Epithelial cell of esophagus (primary cell): ENCODE results near the gene NDUFB4.
"Not testable (repeated sequence)": the region's sequence is repeated elsewhere in the genome, so short reads cannot be mapped to it uniquely, and the experiment has no call there.

Source experiments
- DNase-seq: peaks from one replicate; pipeline ENCODE4 v3.0.0; 2010; ENCODE audit warnings: low read depth
- H3K4me3 ChIP-seq: 2 replicates; pipeline ENCODE4 v1.5.1; 2011; ENCODE audit warnings: mild to moderate bottlenecking, low read length, control low read depth
- CTCF ChIP-seq: IDR thresholded peaks from 2 replicates; pipeline ENCODE4 v1.5.1; 2011; ENCODE audit warnings: low read depth, mild to moderate bottlenecking, low read length, control low read depth, inconsistent platforms; ENCODE audit not compliant: insufficient read depth; ENCODE audit errors: missing control alignments

The NDUFB4 gene

DNA sequence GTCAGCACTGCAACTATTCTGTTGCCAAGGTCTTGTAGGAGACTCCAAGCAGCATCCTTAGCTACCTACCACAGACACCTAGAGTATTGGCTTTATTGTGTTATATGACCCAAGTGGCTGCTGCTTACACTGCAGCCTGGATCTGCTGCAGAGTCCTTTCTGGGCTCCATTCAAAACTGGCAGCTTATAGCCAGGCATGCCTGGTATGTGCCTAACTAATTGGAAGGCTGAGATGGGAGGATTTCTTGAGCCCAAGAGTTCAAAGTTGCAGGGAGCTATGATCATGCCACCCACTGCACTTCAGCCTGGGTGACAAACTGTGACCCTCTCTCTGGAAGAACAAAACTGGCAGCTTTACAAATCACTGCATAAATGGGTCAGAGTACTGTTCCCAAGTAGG, 8.6 kb downstream of the NDUFB4 start:
- H3K4me3 ChIP-seq = no peak overlapping the region
- no peak for DNase-seq
- TF ChIP-seq CTCF = no peak

DNA sequence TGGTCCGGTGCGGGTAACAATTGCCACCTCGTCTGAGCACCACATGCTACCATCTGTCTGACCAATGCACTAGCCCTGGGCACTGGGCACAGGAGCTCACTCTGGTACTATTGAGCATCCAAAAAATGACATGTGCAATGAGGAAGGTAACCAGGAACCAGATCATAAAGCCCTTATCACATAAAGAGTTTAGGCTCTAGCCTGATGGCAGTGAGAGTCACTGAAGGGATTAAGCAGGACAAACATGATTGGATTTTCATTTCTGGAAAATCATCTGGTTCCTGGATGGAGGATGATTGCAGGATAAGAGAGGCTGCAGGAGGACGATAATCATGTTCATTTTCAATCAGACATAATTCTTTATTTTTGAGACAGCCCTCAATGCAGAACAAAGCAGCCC, 12.4 kb downstream of the NDUFB4 start:
- no peak for DNase-seq
- no peak for TF ChIP-seq CTCF
- no peak overlapping the region for H3K4me3 ChIP-seq

DNA sequence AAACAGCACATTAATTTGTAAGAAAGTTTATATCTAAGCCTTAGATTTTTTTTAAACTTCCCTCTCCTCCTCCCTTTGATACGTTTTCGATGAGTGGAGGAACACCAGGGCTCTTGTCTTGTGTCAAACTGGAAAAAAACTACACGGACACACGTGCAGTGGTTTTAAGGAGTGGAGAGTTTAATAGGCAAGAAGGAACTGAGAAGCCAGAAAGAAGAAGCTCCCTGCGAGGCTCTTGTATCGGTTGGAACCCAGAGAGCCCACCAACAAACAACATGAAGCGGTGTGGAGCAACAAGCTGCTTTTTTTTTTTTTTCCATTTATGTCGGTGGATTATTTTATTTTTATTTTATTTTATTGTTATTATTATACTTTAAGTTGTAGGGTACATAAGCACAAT, 18.6 kb downstream of the NDUFB4 start:
- H3K4me3 ChIP-seq = no peak overlapping the region
- no peak for TF ChIP-seq CTCF

GRCh38 chr3:120615847-120616609, 19.9 kb downstream of the NDUFB4 start:
- no peak for TF ChIP-seq CTCF
- H3K4me3 ChIP-seq = no peak overlapping the region
- peak; percentile 19 for DNase-seq

More for the DNA sequence above, 18.6 kb downstream of the NDUFB4 start:
- DNase-seq = no peak

- peak; percentile 36 for DNase-seq
- H3K4me3 ChIP-seq = not testable (repeated sequence)
Observed at GRCh38 chr3:120616745-120617144, 20.6 kb downstream of the NDUFB4 start.

GRCh38 chr3:120622457-120622856, 26.3 kb downstream of the NDUFB4 start:
- no peak for TF ChIP-seq CTCF
- DNase-seq = no peak
- H3K4me3 ChIP-seq = no peak overlapping the region

DNA sequence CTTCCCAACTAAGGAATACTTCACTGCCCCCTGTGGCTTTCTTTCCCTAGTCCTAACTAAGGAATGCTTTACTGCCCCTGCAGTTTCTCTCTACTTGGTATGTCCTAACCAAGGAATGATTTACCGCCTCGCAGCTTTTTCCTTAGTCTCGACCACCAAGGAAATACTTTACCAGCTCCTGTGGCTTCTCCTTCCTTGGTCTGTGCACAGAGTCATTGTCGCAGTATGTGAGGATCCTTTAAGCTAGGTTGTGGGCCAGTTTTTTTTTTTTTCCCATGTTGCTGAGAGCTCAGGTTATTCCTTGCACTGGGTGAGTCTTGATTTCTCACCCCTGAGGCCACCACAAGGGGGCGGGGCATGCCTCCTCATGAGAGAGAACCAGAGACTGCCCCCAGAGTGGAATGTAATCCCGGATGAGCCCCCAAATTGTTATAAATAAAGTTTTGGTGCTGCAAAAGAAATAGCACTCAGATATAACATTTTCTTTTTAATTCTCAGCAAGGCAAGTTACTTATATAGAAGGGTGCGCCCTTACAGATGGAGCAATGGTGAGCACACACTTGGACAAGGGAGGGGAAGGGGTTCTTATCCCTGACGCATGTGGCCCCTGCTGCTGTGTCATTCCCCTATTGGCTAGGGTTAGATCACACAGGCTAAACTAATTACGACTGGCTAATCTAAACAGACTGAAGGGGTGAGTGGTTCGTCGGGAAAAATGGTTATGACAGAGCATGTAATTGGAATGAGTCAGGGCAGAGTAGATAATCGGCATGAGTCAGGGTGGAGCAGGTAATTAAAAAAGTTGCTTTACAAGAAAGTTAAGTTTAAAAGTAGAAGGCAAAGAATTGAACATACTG, 27.0 kb downstream of the NDUFB4 start:
- no peak for TF ChIP-seq CTCF
- H3K4me3 ChIP-seq = no peak overlapping the region
- peak; percentile 83 for DNase-seq
